GM19452 (cell line): Measurements from ENCODE around the gene KAT6B.

Source experiments
- ATAC-seq: cut with Tn5 transposase; IDR thresholded peaks from one replicate; pipeline ENCODE4 v1.9.1; 2021; ENCODE audit not compliant: unreplicated experiment

The KAT6B gene

DNA sequence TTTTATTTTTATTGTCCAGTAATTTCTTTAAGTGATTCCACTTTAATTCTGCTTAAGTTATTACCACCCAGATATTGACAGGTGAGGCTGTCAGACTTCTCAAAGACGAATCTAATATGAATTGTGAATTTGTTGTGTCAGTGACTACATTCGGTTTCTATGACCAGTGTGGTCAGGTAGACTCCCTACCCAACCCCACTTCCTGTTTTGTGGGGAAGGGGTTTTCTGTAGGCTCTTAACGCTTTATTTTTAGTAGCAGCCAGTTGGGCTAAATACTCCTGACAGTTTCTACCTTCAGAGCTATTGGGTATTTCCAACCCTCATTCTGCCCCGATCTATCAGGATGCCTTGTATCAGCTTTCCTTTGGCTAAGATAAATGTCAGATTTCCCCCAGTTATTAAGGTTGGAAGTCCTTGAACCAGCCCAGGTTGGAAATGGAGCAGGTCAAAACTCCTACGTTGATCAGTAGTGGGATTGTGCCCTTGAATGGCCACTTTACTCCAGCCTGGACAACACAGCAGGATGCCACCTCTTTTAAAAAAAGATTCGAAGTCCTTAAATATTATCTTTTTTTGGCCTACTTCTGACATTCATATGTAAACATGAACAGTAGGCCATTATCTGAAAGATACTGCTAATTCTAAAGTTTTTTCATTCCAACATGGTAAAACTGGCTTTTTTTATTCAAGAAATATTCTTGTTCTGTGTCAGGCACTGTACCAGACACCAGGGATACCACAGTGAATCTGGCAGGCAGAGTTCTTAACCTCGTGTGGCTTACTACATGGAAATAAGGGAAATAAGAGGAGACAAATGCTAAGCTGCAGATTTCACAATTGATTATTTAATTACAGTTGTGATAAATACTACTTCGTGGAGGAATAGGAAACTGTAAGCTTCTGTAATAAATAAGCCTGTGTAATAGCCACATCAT, 151.8 kb downstream of the KAT6B start:
- peak; percentile 80 for ATAC-seq

DNA sequence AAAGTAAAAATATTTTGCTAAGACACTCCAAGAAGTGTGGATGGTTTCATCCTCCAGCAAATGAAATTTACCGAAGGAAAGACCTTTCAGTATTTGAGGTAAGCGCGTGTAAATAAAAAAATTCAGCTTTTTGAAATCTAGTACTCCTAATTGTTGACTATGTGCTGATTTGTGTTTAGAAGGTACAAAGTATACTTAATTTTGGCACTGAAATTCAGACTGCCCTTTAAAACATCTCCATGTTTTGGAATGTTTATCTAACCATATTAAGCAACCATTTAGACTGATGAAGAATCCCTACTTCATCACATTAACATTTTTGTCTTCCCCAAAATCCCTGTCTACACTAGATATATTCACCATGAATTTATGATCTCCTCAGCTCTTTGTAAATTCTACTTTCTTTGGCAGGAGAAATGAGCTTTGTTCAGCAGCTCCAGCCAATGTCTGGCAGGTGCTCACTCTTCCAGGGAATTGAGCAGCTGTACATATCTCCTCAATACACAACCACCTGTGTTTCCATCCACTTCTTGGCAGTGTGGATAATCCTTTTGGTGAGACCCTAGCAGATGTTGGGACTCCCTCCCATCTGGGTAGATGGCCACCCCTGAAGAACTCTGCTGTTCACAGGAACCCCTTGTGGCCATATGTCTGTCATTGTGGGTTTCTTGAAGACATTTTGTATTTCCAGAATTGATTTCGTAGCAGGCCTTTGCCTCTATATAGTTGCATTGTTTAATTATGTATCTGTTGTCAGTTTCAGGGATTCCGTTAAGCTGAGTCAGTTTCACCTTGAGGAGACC, 155.6 kb downstream of the KAT6B start:
- ATAC-seq, result no peak

DNA sequence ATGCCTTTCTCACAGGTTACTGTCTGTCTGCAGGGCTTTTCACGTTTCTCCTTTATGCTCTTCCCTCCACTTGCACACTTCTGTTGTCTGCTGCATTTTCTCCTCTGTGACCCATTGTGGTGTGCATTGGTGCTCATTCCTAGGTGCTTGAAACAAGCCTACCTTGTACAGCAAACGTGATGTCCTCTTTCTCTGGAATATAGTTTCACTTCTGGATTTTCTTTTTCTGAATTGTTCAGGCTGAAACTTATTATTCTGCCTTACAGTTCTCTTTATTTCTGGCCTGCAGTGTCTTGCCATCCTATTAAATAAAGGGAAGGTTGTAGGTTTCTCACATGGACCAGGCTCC, 156.2 kb downstream of the KAT6B start:
- ATAC-seq, result no peak

DNA sequence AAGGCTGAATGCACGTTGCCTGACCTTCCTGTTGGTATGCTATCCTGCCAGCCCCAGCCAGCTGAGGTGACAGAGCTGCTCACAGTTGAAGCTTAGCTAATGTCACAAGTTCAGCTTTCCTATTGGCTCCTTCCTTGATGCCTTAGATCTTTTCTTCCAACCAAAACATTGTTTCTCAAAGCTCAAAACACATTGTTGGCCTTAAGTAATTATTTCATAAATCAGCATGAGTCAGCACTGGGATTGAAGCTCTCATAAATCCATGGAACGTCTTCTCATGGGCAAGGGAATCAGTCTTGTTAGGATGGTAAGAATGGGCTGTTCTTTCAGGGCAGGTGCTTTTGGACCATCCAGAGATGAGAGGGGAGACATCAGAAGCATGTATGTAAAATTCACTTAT, 157.0 kb downstream of the KAT6B start:
- ATAC-seq, result no peak

DNA sequence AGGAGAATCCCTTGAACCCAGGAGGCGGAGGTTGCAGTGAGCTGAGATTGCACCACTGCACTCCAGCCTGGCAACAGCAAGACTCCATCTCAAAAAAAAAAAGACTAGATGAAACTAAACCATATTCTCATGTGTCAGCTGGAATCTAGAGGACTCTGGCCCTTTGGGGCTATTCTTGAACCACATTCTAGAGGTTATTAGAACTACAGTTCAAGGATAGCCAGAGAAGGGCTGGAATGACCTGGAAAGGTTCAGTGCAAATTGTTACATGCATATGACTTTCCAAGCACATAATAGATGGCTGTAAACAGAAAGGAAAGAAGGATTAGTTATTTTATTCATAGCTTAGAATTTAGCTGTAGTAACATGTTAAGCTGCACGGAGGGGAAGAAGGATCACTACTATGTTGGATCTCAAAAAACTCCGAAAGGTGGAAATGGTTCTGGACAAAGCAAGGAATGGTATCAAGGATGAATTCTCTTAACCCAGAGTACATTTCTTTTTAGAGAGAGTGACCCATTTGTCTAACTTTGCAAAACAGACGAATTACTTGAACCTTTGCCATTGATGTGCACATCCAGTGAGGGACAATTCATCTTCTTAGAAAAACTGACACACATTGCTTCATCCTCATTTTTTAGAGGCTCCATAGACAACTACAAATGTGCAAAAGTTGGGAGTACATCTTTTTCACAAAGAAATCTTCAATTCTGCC, 161.1 kb downstream of the KAT6B start:
- ATAC-seq, result no peak

DNA sequence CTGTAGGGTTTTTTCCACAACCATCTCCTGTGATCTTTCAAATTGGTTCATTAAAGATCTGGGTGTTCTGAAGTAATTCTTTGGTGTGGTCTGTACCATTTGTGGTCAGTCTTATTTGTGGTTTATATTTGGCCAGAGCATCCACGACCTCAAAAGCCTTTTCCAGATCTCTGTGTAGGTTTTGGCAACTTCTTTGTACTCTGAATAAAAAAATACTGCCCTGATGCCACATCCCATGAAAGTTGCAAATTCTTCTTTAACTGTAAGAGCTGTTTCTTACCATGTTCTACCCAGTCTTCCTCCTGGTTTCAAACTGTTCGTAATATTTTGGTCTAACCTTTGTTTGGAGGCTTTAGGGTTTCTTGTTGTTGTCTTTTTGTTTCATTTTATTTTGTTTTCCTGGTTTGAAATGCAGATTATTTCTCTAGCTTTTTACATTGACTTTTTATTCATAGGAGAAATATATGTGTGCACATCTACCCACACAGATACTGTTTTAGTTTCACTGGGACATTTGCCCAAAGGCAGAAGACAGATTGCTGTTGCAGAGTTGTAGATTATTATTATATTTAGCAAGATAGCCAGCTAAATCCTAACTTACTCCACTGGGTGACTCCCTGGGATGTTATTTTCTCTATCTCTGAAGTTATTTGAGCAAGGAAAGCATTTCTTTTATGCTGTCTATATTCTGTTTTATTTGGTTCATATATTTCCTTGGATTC, 161.8 kb downstream of the KAT6B start:
- ATAC-seq, result no peak

DNA sequence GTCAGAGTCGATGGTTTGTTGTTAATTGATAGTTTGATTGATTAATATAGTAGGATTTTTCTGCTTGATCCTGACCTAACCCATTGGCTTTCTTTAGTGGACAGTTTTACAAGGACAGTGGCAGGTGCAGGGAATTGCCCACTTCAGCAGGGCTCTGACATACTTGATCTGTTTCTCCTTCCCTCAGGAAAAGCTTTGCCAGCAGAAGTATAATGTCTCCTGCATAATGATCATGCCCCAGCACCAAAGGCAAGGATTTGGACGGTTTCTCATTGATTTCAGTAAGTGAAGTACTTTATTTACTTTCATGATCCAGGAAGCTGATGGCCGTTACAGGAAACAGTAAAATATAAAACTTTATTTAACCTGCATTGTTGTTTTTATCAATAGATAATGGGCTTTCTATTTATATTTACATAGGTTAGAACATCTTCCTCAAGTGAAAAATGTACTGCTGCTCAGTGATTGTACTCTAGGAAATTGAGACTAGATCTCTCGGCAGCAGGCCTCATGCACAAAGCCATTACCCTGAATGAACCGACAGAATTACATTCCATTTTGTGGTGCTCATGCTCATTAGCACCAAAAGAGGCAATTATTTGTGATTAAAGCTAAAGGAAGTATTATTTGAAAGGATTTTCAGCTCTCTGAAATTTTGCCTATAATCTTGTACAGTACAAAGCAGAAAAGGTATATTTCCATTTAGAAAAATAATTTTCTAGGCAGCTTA, 162.6 kb downstream of the KAT6B start:
- no peak for ATAC-seq

DNA sequence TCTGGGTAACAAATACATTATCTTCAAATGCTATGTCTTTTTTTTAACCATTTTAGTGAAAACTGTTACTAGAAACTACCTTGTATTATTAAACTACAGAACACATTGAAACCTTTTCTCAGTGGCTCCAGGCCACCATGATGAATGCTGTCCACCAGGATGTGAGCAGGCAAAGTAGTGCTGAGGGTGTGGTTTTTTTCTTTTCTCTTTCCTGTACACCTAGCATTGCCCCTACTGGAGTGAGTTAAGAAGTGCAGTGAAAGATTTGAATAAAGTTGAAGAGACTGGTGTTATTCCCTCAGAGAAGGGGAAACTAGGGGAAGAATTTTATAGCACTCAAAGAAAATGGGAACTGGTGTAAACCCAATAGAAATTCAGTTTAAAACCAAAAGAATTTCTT, 165.0 kb downstream of the KAT6B start:
- peak; percentile 71 for ATAC-seq

DNA sequence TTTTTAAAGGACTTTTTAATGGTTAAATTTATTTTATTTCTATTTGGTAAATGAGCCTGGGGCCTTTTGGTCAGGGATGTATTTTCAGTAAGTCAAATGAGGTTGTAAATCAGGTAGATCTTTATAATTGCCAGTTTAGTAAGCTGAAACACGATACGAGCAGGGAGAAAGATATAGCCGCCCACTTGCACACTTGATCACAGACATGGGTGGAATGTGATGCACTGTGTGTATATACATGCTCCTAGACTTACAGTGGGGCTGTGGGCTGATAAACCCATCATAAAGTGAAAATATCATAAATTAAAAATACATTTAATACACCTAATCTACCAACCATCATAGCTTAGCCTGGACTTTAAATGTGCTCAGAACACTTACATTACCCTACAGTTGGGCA, 165.7 kb downstream of the KAT6B start:
- ATAC-seq, result no peak

DNA sequence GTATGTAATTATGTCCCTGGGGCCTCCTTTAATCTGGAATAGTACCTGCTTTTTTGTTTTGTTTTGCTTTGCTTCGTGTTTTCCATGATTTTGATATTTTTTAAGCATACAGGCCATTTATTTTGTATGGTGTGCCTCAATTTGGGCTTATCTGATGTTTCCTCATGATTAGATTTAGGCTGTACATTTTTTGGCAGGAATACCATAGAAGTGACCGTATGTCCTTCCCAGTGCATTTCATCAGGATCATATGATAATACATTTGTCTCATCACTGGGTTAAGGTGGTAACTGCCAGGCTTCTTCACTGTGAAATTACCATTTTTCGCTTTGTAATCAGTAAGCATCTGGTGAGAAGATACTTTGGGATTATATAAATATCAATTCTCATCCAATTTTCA, 167.2 kb downstream of the KAT6B start:
- no peak for ATAC-seq

DNA sequence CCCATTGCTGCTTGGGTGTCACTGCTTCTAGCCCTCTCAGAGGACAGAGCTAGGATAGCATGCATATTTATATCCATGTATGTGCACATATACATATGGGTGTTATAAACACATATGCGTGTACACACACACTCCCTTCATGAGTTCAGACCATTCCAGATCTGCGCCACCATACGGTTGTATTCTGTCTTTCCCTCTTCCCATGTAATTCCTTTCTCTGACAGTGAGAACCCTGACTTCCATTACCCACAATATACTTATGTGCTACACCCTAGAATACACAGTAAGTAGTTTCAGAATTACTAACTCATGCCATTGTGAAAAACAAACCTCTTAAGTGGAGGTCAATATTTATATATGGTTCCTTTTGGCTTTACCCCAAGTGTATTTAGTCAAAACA, 168.5 kb downstream of the KAT6B start:
- ATAC-seq, result no peak

DNA sequence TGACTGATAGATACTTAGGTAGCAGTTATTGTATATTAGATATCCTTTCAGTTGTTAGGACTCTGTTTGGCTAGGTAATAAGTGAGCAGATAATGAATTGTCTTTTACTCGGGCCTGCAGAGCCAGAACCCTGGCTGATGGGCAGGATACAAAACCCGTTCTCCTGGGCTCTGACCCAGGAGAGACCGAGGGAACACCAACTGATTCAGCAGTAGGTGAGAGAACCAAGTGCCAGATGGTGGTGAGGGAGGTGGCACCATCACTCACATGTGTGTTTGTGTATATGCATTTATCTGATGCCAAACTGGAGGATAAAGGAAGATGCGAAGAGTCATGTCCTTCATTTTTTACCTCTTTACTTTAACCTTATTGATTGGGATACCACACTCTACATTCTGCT, 169.4 kb downstream of the KAT6B start:
- no peak for ATAC-seq

DNA sequence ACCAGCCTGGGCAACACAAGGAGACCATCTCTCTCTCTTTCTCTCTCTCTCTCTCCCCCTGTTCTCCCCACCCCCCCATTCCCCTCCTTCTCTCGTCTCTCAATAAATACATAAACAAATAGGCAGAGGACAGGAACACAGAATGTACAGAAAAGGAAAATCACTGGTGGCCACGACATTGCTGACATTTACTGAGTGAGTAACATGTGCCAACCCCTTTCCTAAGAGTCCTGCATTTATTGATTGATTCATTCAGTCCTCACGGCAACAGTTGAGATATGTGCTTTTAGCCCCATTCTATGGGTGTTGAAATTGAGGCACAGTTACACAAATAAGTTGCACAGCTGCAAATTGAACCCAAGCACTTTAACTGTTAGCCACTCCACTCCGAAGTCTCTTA, 170.8 kb downstream of the KAT6B start:
- ATAC-seq, result no peak

DNA sequence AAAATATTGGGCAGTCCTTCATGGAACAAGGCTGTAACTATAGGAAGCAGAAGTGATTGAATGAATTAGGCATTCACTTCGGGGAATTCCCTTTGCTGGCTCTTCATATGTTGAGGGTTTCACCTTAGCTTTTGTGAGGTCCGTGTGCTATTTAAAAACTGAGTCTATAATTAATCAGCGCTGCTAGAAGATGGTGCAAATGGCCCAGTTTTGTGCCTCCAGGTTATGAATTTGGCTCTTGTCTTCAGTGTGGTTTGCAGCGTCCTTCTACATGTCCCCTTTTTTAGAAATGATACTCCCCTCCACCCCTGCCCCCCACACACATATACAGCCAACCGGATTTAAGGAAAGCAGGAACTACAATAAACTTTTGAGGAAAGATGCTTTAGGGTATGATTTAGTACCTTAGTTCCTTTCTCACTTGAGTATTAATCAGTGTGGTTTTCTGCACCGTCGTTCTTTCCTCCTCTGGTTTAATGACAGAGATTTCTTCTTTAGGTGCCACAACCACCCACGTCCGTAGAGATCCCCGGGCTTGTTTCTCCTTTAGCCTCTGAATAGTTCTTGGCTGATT, 174.4 kb downstream of the KAT6B start:
- peak; percentile 70 for ATAC-seq

DNA sequence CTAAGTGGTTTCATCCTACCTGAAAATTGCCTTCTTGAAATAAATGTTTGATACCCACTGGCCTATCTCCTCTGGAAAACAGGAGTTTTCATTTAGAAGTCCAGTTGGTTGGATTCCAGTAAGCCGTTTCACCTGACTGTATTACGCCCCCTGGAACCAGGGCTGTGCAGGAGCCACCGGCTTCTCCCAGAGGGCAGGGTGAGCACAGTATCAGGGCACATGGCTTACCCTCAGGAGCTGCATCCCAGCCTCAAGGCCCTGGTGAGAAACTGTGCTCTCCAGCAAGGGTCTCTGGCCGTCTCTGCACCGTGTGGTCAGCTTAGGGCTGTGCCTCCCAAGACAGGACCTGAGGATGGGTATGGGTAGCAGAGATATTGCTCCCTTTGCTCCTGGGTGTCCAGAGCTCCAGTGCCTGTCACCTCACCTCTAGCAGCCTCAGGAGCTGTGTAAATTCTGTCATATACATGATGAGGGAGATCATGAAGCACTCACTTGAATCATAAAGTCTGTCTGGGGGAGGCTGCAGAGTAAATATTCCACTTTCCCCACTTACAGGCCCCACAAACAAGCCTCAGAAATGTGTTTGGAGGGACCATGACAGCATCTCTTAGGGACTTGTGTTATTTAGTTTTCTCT, 175.4 kb downstream of the KAT6B start:
- no peak for ATAC-seq

DNA sequence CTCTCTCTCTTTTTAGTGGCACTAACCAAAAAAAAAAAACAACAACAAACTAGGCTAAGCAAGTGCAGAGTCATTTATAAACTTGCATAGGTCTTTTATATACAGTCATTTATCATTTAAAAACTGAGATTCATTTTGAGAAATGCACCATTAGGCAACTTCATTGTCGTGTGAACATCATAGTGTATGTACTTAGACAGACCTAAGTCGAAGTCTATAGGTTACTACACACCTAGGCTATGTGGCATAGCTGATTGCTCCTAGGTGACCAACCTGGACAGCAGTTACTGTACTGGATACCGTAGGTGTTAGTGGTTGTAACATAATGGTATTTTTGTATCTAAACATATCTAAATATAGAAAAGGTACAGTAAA, 175.9 kb downstream of the KAT6B start:
- no peak for ATAC-seq

DNA sequence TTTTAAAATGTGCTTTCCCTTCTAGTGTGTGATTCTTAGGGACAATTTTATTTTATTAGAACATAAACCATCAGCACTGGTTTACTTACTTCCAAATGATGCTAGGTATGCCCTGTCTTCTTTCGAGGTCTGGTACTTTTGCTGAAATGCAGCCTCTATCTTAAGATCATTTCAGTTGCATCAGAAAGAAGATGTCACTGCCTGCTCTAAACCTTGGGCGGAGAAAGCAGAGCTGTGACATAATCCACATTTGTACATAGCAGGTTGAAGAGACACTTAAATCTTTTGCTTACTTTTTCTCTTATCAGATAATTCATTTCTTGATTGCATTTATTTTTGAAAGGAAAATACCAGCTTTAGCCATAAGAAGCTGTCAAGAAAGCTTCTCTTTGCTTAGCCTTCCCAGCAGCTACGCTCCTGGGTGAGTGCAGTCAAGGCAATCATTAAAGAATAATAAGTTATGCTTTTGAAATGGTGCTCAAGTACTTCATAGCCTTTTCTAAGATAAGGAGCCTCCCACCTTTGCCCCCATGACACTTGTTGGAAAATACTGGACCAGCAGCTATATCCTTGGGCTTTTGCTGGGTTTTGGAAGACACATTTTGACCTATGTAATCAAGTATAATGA, 176.7 kb downstream of the KAT6B start:
- no peak for ATAC-seq

DNA sequence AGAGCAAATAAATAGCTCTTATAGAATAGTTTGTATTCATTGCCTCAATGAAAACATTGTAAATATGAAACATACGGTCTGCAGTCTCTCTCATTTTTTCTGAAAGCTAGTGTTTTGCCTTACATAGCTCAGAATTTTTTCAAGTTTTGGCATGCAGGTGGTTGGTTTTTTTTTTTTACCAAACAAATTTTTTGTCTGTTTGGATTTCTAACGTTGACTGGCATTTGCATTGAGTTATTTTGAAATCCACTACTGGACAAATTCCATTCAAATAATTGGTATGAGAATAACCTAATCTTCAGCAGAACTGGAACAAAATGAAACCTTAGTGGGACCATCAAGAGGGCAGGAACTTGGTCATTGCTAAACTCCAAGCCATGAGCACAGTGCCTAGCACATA, 177.5 kb downstream of the KAT6B start:
- ATAC-seq, result no peak

DNA sequence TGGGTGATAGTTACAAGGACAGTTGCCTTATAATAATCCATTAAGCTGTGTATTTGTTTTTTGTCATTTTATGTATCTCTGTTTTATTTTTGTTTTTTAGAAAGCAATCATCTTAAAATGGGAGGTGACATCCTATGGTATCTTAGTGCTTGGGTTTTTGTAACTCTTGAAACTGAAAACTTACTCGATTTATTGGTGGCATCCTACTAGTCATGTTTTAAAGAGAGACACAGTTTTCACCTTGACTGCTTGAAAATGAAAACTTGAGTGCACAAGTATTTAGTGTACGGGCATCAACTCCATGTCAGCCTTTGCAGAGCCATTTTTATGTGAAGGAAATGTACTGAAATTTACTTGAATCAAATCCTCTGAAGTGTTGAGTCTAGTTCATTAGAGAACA, 181.2 kb downstream of the KAT6B start:
- ATAC-seq, result no peak
